Measurements from ENCODE around the gene ABHD17A.
"Not testable (repeated sequence)": the region's sequence is repeated elsewhere in the genome, so short reads cannot be mapped to it uniquely, and the experiment has no call there.

The ABHD17A gene

GRCh38 chr19:1909761-1910080, 24.4 kb upstream of the ABHD17A start:
- DNase-seq, result no peak

- DNase-seq, result no peak
Measured at GRCh38 chr19:1908364-1908678, 23.0 kb upstream of the ABHD17A start.

GRCh38 chr19:1907563-1908363, 22.5 kb upstream of the ABHD17A start:
- no peak for DNase-seq

- DNase-seq, result no peak
Measured at GRCh38 chr19:1906985-1907562, 21.8 kb upstream of the ABHD17A start.

- DNase-seq, result no peak
Measured at GRCh38 chr19:1905863-1906375, 20.6 kb upstream of the ABHD17A start.

GRCh38 chr19:1905110-1905862, 20.0 kb upstream of the ABHD17A start, which contains the start of the genes ADAT3 and SCAMP4:
Gene ADAT3, plus strand, starts transcription at chr19:1905399. Its CDS starts 6,649 bp downstream, at chr19:1912048.
Gene SCAMP4, plus strand, starts transcription at chr19:1905399. Its CDS starts 9,621 bp downstream, at chr19:1915020.
- peak; percentile 99 for DNase-seq

GRCh38 chr19:1904860-1905109, 19.5 kb upstream of the ABHD17A start:
- DNase-seq, result no peak

- DNase-seq, result no peak
Measured at GRCh38 chr19:1902923-1903322, 17.6 kb upstream of the ABHD17A start.

- DNase-seq, result no peak
Measured at GRCh38 chr19:1901940-1902404, 16.7 kb upstream of the ABHD17A start.

GRCh38 chr19:1896508-1896907, 11.2 kb upstream of the ABHD17A start:
- DNase-seq, result no peak

- no peak for DNase-seq
Measured at GRCh38 chr19:1893791-1894190, 8.5 kb upstream of the ABHD17A start.

- DNase-seq, result no peak
Measured at GRCh38 chr19:1889907-1890306, 4.6 kb upstream of the ABHD17A start.

GRCh38 chr19:1888385-1888784, 3.1 kb upstream of the ABHD17A start:
- DNase-seq, result no peak

- not testable (repeated sequence) for DNase-seq
Measured at GRCh38 chr19:1886360-1886759, 1.1 kb upstream of the ABHD17A start.

- DNase-seq, result no peak
Measured at GRCh38 chr19:1884719-1885334, 469 bp downstream of the ABHD17A start.

GRCh38 chr19:1884291-1884718, 991 bp downstream of the ABHD17A start:
- DNase-seq, result peak in 1 of 2 experiments; percentile 44

- DNase-seq, result peak in 1 of 2 experiments; percentile 31
Measured at GRCh38 chr19:1883784-1884183, 1.5 kb downstream of the ABHD17A start.

GRCh38 chr19:1882786-1883692, 2.3 kb downstream of the ABHD17A start:
- no peak for DNase-seq

- DNase-seq, result peak; percentile 68 to 77
Measured at GRCh38 chr19:1882089-1882785, 3.1 kb downstream of the ABHD17A start.

- DNase-seq, result not testable (repeated sequence)
Measured at GRCh38 chr19:1881393-1882088, 3.8 kb downstream of the ABHD17A start.

Measured in activated CD4-positive, alpha-beta T cell treated with anti-CD3 and anti-CD28 coated beads, Interleukin-2, amount 50 U/mL, for 48 hours (primary cell).